OCI-LY1 (cell line): ENCODE results near the gene TIGD7.

ENCODE experiments used
- CTCF ChIP-seq: fragments of 200-600 bp; sonication (generic), shearing (Covaris generic); IDR thresholded peaks from 2 replicates; pipeline ENCODE4 v1.5.1; 2017; ENCODE audit warnings: mild to moderate bottlenecking, antibody characterized with exemption, low read length, moderate library complexity, mixed read lengths
- EZH2 ChIP-seq: fragments of 200-600 bp; sonication (generic), shearing (Covaris generic); IDR thresholded peaks from 2 replicates; pipeline ENCODE4 v1.8.0; 2017; ENCODE audit warnings: borderline replicate concordance, mixed run types, mild to moderate bottlenecking, antibody characterized with exemption, low read length, moderate library complexity, mixed read lengths

- TF ChIP-seq CTCF (no peak), EZH2 (no peak)
Measured at GRCh38 chr16:3285131-3285530, 20.1 kb downstream of the TIGD7 start.
